Neural crest cell (in vitro differentiated cells): ENCODE results near the gene DLEU7. TPM values are rescaled to one million over a fixed set of nuclear protein-coding genes. Genes with fewer than 3 reads are reported as not detected.

ENCODE experiments used
- DNase-seq: peaks from one replicate; pipeline ENCODE4 v3.0.0; 2021; ENCODE audit warnings: low read depth, mixed read lengths, low spot score
- H3K27ac Mint-ChIP-seq: one replicate; pipeline ENCODE4 v1.8.0; 2021; ENCODE audit warnings: mild to moderate bottlenecking, mixed read lengths; ENCODE audit not compliant: unreplicated experiment
- H3K27me3 Mint-ChIP-seq: 2 replicates; pipeline ENCODE4 v1.8.0; 2021; ENCODE audit warnings: low read depth, mild to moderate bottlenecking, mixed read lengths
- H3K36me3 Mint-ChIP-seq: 2 replicates; pipeline ENCODE4 v1.8.0; 2021; ENCODE audit warnings: low read depth, mild to moderate bottlenecking, mixed read lengths
- H3K4me1 Mint-ChIP-seq: 2 replicates; pipeline ENCODE4 v1.8.0; 2021; ENCODE audit warnings: mixed read lengths
- H3K4me3 Mint-ChIP-seq: one replicate; pipeline ENCODE4 v1.8.0; 2021; ENCODE audit warnings: mild to moderate bottlenecking, mixed read lengths
- H3K9me3 Mint-ChIP-seq: 2 replicates; pipeline ENCODE4 v1.8.0; 2021; ENCODE audit warnings: mixed read lengths
- CTCF ChIP-seq: fragments of 200-600 bp; sonication (generic); conservative IDR thresholded peaks from 2 replicates; pipeline ENCODE4 v1.5.0; 2021; ENCODE audit warnings: antibody characterized with exemption, mild to moderate bottlenecking
- total RNA-seq: library from RNA; stranded (reverse); gene quantifications from 2 replicates; pipeline ENCODE4 v1.2.1, GENCODE V29; 2021

The DLEU7 gene
- total RNA-seq, 1 donor from 2014 or later, result 0.51 TPM

- peaks cover 12% of the 10 kb centered on the region for H3K9me3 Mint-ChIP-seq
- H3K27ac Mint-ChIP-seq, result peak overlapping the region; percentile 23
- H3K4me1 Mint-ChIP-seq, result no peaks in the 10 kb centered on the region
- H3K27me3 Mint-ChIP-seq, result no peaks in the 10 kb centered on the region
- DNase-seq, result no peak
- TF ChIP-seq CTCF, result no peak
- no peak overlapping the region for H3K4me3 Mint-ChIP-seq
- peaks cover 30% of the 10 kb centered on the region for H3K36me3 Mint-ChIP-seq
Observed at GRCh38 chr13:50855681-50856080, 12.2 kb upstream of the DLEU7 start.

GRCh38 chr13:50850445-50850844, 7.0 kb upstream of the DLEU7 start:
- H3K27me3 Mint-ChIP-seq, result peaks cover 8% of the 10 kb centered on the region
- H3K36me3 Mint-ChIP-seq, result peaks cover 5% of the 10 kb centered on the region
- H3K4me1 Mint-ChIP-seq, result peaks cover 5% of the 10 kb centered on the region
- peaks cover 4% of the 10 kb centered on the region for H3K9me3 Mint-ChIP-seq
- no peak overlapping the region for H3K27ac Mint-ChIP-seq
- H3K4me3 Mint-ChIP-seq, result no peak overlapping the region
- no peak for TF ChIP-seq CTCF
- no peak for DNase-seq

GRCh38 chr13:50847501-50847900, 4.0 kb upstream of the DLEU7 start:
- TF ChIP-seq CTCF, result no peak
- Mint-ChIP-seq H3K4me1 (peaks cover 16% of the 10 kb centered on the region), H3K36me3 (peaks cover 5% of the 10 kb centered on the region), H3K9me3 (peaks cover 4% of the 10 kb centered on the region), H3K27ac (no peak overlapping the region), H3K27me3 (peaks cover 19% of the 10 kb centered on the region), H3K4me3 (no peak overlapping the region)
- no peak for DNase-seq

GRCh38 chr13:50846861-50847475, 3.5 kb upstream of the DLEU7 start:
- H3K4me1 Mint-ChIP-seq, result peaks cover 21% of the 10 kb centered on the region
- no peak overlapping the region for H3K27ac Mint-ChIP-seq
- H3K36me3 Mint-ChIP-seq, result peaks cover 5% of the 10 kb centered on the region
- no peak for DNase-seq
- H3K9me3 Mint-ChIP-seq, result peaks cover 4% of the 10 kb centered on the region
- no peak overlapping the region for H3K4me3 Mint-ChIP-seq
- H3K27me3 Mint-ChIP-seq, result peaks cover 24% of the 10 kb centered on the region
- TF ChIP-seq CTCF, result no peak

- Mint-ChIP-seq H3K36me3 (peaks cover 5% of the 10 kb centered on the region), H3K27me3 (peaks cover 42% of the 10 kb centered on the region), H3K9me3 (peaks cover 4% of the 10 kb centered on the region), H3K27ac (no peak overlapping the region), H3K4me1 (peaks cover 21% of the 10 kb centered on the region), H3K4me3 (no peak overlapping the region)
- no peak for DNase-seq
- TF ChIP-seq CTCF, result no peak
Observed at GRCh38 chr13:50845211-50845610, 1.7 kb upstream of the DLEU7 start.
